ENCODE results near the gene PARD3B. TPM values are rescaled to one million over a fixed set of nuclear protein-coding genes. Genes with fewer than 3 reads are reported as not detected.

PARD3B gene
- total and polyA plus RNA-seq, 2 donors (not counting 1 experiment from before 2014, with no cell fraction given): 7.4 to 20.6 TPM

GRCh38 chr2:205273148-205273547 lies 727.9 kb downstream of the PARD3B start:
- Histone ChIP-seq H3K9ac (ENCODE audit: insufficient read depth, low read length) (no peak overlapping the region), H3K36me3 (ENCODE audit: control insufficient read depth, insufficient read depth, low read length) (no peaks in the 10 kb centered on the region), H3K9me3 (ENCODE audit: control insufficient read depth, insufficient read depth, low read depth, low read length) (no peaks in the 10 kb centered on the region), H3K27ac (ENCODE audit: insufficient read depth, low read length) (no peak overlapping the region), H3K79me2 (ENCODE audit: control insufficient read depth, insufficient read depth, low read length) (no peaks in the 10 kb centered on the region), H3K4me3 (replicated peaks in 1 of 4; ENCODE audit: control extremely low read depth in 1 of 4, insufficient read depth in 1 of 4, low read depth in 3 of 4, low read length in 4 of 4) (no peak overlapping the region), H3K4me2 (ENCODE audit: extremely low read depth, insufficient read depth, low read length) (no peak overlapping the region), H2AFZ (ENCODE audit: low read length) (no peak overlapping the region), H3K27me3 (ENCODE audit: control insufficient read depth, insufficient read depth, low read length) (no peaks in the 10 kb centered on the region), H4K20me1 (ENCODE audit: control insufficient read depth, extremely low read depth, insufficient read depth, low read length) (no peaks in the 10 kb centered on the region), H3K4me1 (ENCODE audit: control insufficient read depth, extremely low read depth, insufficient read depth, low read length) (no peaks in the 10 kb centered on the region)
- TF ChIP-seq EZH2 (IDR thresholded peaks at IDR 0.05; ENCODE audit: low read length, missing control alignments): no peak
- TF ChIP-seq CTCF (conservative IDR thresholded peaks at IDR 0.05 in 1 of 2, IDR thresholded peaks at IDR 0.05 in 1 of 2; ENCODE audit: low read depth in 1 of 2, low read length in 2 of 2): no peak
- DNase-seq (ENCODE audit: low read depth in 2 of 2): no peak

GRCh38 chr2:205273627-205274026 lies 728.4 kb downstream of the PARD3B start:
- Histone ChIP-seq H3K79me2 (ENCODE audit: control insufficient read depth, insufficient read depth, low read length) (no peaks in the 10 kb centered on the region), H3K4me2 (ENCODE audit: extremely low read depth, insufficient read depth, low read length) (no peak overlapping the region), H3K27ac (ENCODE audit: insufficient read depth, low read length) (no peak overlapping the region), H2AFZ (ENCODE audit: low read length) (no peak overlapping the region), H3K36me3 (ENCODE audit: control insufficient read depth, insufficient read depth, low read length) (no peaks in the 10 kb centered on the region), H3K9ac (ENCODE audit: insufficient read depth, low read length) (no peak overlapping the region), H3K9me3 (ENCODE audit: control insufficient read depth, insufficient read depth, low read depth, low read length) (no peaks in the 10 kb centered on the region), H3K4me3 (replicated peaks in 1 of 4; ENCODE audit: control extremely low read depth in 1 of 4, insufficient read depth in 1 of 4, low read depth in 3 of 4, low read length in 4 of 4) (no peak overlapping the region), H3K4me1 (ENCODE audit: control insufficient read depth, extremely low read depth, insufficient read depth, low read length) (no peaks in the 10 kb centered on the region), H3K27me3 (ENCODE audit: control insufficient read depth, insufficient read depth, low read length) (no peaks in the 10 kb centered on the region), H4K20me1 (ENCODE audit: control insufficient read depth, extremely low read depth, insufficient read depth, low read length) (no peaks in the 10 kb centered on the region)
- DNase-seq (ENCODE audit: low read depth in 2 of 2): no peak
- no peak for TF ChIP-seq EZH2 (IDR thresholded peaks at IDR 0.05; ENCODE audit: low read length, missing control alignments)
- TF ChIP-seq CTCF (conservative IDR thresholded peaks at IDR 0.05 in 1 of 2, IDR thresholded peaks at IDR 0.05 in 1 of 2; ENCODE audit: low read depth in 1 of 2, low read length in 2 of 2): no peak

DNA sequence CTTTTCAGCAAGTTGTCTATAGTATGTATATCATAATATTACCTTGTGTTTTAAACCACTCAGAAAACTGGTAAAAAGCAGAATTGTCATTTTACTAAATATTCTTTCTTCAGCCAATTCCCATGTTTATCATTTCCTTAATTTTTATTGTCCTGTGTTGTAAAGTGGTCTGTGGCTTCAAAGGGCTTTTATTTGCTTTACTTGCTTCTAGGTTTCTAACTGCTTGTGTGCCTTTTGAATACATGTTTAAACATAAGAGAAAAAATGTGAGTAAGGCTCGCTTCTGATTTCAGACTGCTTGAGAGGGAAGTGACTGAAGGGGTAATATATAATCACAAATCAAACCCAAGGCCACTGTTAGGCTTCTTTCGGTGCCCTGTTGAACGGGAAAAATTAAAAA lies 729.5 kb downstream of the PARD3B start:
- no peak overlapping the region for H2AFZ ChIP-seq (ENCODE audit: low read length)
- TF ChIP-seq EZH2 (IDR thresholded peaks at IDR 0.05; ENCODE audit: low read length, missing control alignments) (no peak), CTCF (conservative IDR thresholded peaks at IDR 0.05 in 1 of 2, IDR thresholded peaks at IDR 0.05 in 1 of 2; ENCODE audit: low read depth in 1 of 2, low read length in 2 of 2) (no peak)
- no peak overlapping the region for H3K9ac ChIP-seq (ENCODE audit: insufficient read depth, low read length)
- H3K27ac ChIP-seq (ENCODE audit: insufficient read depth, low read length): no peak overlapping the region
- no peaks in the 10 kb centered on the region for H3K79me2 ChIP-seq (ENCODE audit: control insufficient read depth, insufficient read depth, low read length)
- no peak overlapping the region for H3K4me3 ChIP-seq (replicated peaks in 1 of 4; ENCODE audit: control extremely low read depth in 1 of 4, insufficient read depth in 1 of 4, low read depth in 3 of 4, low read length in 4 of 4)
- H4K20me1 ChIP-seq (ENCODE audit: control insufficient read depth, extremely low read depth, insufficient read depth, low read length): no peaks in the 10 kb centered on the region
- DNase-seq (ENCODE audit: low read depth in 2 of 2): no peak
- no peaks in the 10 kb centered on the region for H3K4me1 ChIP-seq (ENCODE audit: control insufficient read depth, extremely low read depth, insufficient read depth, low read length)
- H3K9me3 ChIP-seq (ENCODE audit: control insufficient read depth, insufficient read depth, low read depth, low read length): no peaks in the 10 kb centered on the region
- no peaks in the 10 kb centered on the region for H3K36me3 ChIP-seq (ENCODE audit: control insufficient read depth, insufficient read depth, low read length)
- H3K27me3 ChIP-seq (ENCODE audit: control insufficient read depth, insufficient read depth, low read length): no peaks in the 10 kb centered on the region
- no peak overlapping the region for H3K4me2 ChIP-seq (ENCODE audit: extremely low read depth, insufficient read depth, low read length)

Measured in fibroblast of lung (primary cell).